Measurements from ENCODE around the gene SLC2A4RG.

- TF ChIP-seq ZNF30 (CRISPR knock-in tag; IDR thresholded peaks at IDR 0.05) (no peak), ZFP91 (CRISPR knock-in tag; IDR thresholded peaks at IDR 0.05; ENCODE audit: borderline replicate concordance) (no peak), PCBP2 (optimal IDR thresholded peaks at IDR 0.05; ENCODE audit: low read depth, low read length, poor library complexity, severe bottlenecking) (no peak), ZNF510 (CRISPR knock-in tag; IDR thresholded peaks at IDR 0.05; ENCODE audit: low read depth) (no peak), MEIS1 (CRISPR knock-in tag; IDR thresholded peaks at IDR 0.05; ENCODE audit: borderline replicate concordance) (no peak), RARG (CRISPR knock-in tag; IDR thresholded peaks at IDR 0.05; ENCODE audit: low read depth) (no peak), REXO4 (CRISPR knock-in tag; IDR thresholded peaks at IDR 0.05; ENCODE audit: borderline replicate concordance) (no peak), ZNF318 (CRISPR knock-in tag; IDR thresholded peaks at IDR 0.05) (no peak)
Observed at GRCh38 chr20:63790572-63791168, 51.1 kb downstream of the SLC2A4RG start.

All from HepG2 (cell line).